Activated T-helper 2 cell treated with anti-CD3 and anti-CD28 coated beads, Interferon-gamma antibody, Interleukin-2, Interleukin-4, amounts not matched to agents 10 μg/mL and 5 μg/mL and 100 μg/mL, durations not matched to agents 14 hours and 24 hours and 36 hours (primary cell): Measurements from ENCODE around the gene ESR2. TPM values are rescaled to one million over a fixed set of nuclear protein-coding genes. Genes with fewer than 3 reads are reported as not detected.
"Not testable (repeated sequence)": the region's sequence is repeated elsewhere in the genome, so short reads cannot be mapped to it uniquely, and the experiment has no call there.

Experiments
- DNase-seq: peaks from one replicate; pipeline ENCODE4 v3.0.0; 2021; ENCODE audit warnings: low spot score
- H3K27ac Mint-ChIP-seq: one replicate; pipeline ENCODE4 v1.8.0; 2021; ENCODE audit warnings: mixed read lengths
- H3K27me3 Mint-ChIP-seq: one replicate; pipeline ENCODE4 v1.8.0; 2021; ENCODE audit warnings: low read depth, mixed read lengths
- H3K36me3 Mint-ChIP-seq: one replicate; pipeline ENCODE4 v1.8.0; 2021; ENCODE audit warnings: low read depth, mixed read lengths
- H3K4me1 Mint-ChIP-seq: one replicate; pipeline ENCODE4 v1.8.0; 2021; ENCODE audit warnings: low read depth, mixed read lengths
- H3K4me3 Mint-ChIP-seq: one replicate; pipeline ENCODE4 v1.8.0; 2021; ENCODE audit warnings: low read depth, mild to moderate bottlenecking, moderate library complexity, mixed read lengths
- H3K9me3 Mint-ChIP-seq: one replicate; pipeline ENCODE4 v1.8.0; 2021; ENCODE audit warnings: mixed read lengths
- intact Hi-C: fragments of 100-400 bp; cut with micrococcal nuclease; formaldehyde crosslinking; loops from one replicate; pipeline ENCODE4 v1.15.1; 2023
- total RNA-seq: library from RNA; stranded (reverse); gene quantifications from 2 replicates; pipeline ENCODE4 v1.2.3, GENCODE V29; 2022

The ESR2 gene
- total RNA-seq = 0.09 TPM in 1 of 2 replicates, not detected in the other

DNA sequence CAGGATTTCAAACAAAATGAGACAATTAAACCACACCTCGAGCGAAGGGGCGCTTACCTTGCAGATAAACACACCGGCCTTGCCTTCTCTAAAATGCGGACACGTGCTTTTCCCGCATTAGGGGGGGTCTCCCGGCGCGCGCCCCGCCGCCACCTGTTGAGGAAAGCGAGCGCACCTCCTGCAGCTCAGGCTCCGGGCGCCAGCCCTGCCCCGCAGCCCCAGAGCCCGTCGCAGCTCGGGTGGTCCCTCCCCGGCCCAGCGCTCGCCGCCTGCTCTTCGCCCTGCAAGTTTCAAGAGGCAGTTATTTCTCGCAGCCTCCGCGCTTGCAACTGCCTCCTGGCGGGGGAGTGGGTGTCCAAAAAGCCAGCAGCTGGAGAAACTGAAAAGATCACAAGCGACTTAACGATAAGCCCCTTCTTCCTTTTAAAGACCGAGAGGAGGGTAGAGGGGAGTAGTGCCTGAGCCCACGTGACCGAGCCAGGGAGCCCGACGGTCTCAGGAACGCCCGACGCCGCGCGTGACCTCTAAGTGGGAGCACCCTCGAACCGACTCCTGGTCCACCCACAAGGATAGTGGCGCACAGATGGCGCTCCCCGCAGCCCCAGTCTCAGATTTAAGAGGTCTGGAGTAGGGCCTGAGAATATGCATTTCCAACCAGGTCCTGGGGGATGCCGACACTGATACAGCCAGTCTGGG lies at the start of gene ESR2:
Gene ESR2, minus strand, starts transcription at position 396 of the 696 bp plus-strand sequence. CDS start 11,386 bp downstream, outside the sequence.
- peaks cover 41% of the 10 kb centered on the region for H3K27me3 Mint-ChIP-seq
- no peaks in the 10 kb centered on the region for H3K36me3 Mint-ChIP-seq
- H3K4me3 Mint-ChIP-seq = peak within 1 kb of the TSS; percentile 63
- no peak for DNase-seq
- intact Hi-C loops = loop anchor here (2.0 to 5.0 kb wide), 5 partner anchors 13 to 495 kb away; no protein-coding TSS in a partner anchor
- H3K27ac Mint-ChIP-seq = no peak within 1 kb of the TSS
- H3K4me1 Mint-ChIP-seq = peaks cover 28% of the 10 kb centered on the region
- no peaks in the 10 kb centered on the region for H3K9me3 Mint-ChIP-seq

DNA sequence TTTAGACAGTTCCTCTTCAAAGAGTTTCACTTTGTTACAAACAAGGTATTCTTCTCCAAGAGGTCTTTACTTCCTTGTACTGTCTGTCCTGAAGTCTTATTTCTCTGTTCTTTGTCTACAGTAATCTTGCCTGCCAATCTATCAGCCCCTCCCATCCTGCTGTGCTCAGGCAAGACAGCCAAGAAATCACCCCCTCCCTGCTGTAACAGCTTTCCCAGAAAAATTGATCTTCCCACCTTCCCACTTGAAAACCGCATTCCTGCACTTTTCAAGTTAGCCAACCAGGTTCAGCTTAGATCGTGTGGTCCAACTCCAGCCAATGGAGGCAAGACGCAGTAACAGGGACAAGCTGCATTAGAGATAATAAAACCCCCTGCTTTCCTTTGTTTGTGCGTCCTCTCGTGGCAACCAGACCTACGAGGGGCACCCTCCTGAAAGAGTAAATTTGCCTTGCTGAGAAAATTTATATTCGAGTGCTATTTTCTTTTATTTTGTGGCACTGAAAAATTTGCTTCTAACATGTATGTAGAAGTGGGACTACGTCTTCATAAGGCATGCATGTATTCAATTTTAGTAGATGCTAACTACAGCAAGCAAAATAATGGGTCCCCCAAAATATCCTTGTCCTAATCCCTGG lies 46.5 kb upstream of the ESR2 start:
- no peak for DNase-seq
- intact Hi-C loops = no loop called here
- no peak overlapping the region for H3K27ac Mint-ChIP-seq
- peaks cover 25% of the 10 kb centered on the region for H3K4me1 Mint-ChIP-seq
- H3K9me3 Mint-ChIP-seq = peaks cover 12% of the 10 kb centered on the region
- no peak overlapping the region for H3K4me3 Mint-ChIP-seq
- H3K36me3 Mint-ChIP-seq = peaks cover 14% of the 10 kb centered on the region
- no peaks in the 10 kb centered on the region for H3K27me3 Mint-ChIP-seq

DNA sequence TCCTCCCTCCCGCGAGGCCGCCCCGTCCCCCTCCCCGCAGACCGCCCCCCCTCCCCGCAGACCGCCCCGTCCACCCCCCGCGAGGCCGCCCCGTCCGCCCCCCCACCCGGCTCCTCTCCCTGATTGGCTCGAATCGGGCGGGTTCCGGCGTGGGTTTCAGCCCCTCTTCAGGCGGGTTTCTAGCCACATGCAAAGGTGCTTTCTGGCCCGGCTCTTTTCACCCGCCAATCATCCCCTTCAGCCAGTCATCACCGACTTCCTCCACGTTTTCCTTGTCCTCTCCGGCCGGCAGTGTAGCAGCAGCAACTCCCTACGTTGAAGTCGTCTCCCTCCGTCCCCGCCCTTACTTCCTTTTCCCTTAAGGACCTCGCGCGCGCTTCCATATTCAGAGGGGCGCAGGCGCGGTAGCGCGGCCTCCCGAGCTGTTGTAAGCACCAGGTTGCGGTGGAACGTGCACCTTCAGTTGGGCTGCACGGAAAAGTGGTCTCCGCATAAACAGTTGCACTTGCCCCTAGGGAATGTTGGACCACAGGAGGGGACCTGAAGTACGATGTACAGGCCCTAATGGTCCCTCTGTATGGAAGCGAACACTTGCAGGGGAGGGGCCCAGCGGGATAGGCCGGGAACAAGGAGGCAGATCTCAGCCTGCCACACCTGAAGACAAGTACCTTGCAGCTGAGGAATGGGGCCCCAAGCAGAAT lies 44.6 kb upstream of the ESR2 start:
- Mint-ChIP-seq H3K4me1 (peaks cover 23% of the 10 kb centered on the region), H3K27me3 (no peaks in the 10 kb centered on the region), H3K36me3 (peaks cover 14% of the 10 kb centered on the region), H3K27ac (peak overlapping the region; percentile 80), H3K9me3 (peaks cover 12% of the 10 kb centered on the region), H3K4me3 (peak overlapping the region; percentile 91)
- intact Hi-C loops = loop anchor here (1.0 to 5.0 kb wide), 4 partner anchors 50 to 165 kb away; partner anchors contain the start of genes AKAP5, MTHFD1 and ZBTB25
- DNase-seq = peak; percentile 89

DNA sequence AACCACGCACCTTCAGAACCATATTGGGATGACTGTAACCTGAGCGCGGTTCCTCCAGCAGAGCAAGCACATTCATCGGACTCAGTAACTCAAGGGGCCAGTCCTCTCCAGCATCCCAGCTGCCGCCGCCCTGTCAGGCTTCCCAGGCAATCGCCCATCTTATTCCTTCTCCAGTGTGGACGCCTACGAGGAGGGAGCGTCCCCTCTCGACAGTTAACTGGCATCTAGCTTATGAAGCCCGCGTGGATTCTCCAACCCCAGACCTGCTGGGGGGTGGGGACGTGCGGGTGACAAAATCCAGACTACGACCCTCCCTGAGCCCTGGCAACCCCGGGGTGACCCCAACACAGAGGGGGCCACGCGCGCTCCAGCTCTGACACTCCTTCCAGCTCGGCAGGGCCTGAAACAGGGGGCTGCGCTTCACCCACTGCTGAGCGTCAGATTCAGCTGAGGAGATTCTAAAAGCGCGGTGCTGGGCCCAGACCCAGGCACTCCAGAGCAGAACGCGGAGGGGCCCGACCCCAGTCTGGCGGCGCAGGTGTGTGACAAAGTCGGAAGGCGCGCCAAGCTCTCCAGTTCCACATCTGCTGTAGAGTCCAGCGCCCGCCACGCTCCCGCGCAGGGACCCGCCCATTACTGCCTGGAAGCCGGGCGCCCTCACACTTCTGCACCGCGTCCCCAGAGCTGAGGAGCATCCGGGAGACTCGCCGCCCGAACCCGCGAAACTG lies 43.9 kb upstream of the ESR2 start:
- Mint-ChIP-seq H3K27me3 (no peaks in the 10 kb centered on the region), H3K27ac (peak overlapping the region; percentile 80), H3K4me1 (peaks cover 21% of the 10 kb centered on the region), H3K36me3 (peaks cover 14% of the 10 kb centered on the region), H3K4me3 (peak overlapping the region; percentile 91), H3K9me3 (peaks cover 12% of the 10 kb centered on the region)
- no peak for DNase-seq
- intact Hi-C loops = loop anchor here (1.0 to 5.0 kb wide), 4 partner anchors 50 to 165 kb away; partner anchors contain the start of genes AKAP5, MTHFD1 and ZBTB25

DNA sequence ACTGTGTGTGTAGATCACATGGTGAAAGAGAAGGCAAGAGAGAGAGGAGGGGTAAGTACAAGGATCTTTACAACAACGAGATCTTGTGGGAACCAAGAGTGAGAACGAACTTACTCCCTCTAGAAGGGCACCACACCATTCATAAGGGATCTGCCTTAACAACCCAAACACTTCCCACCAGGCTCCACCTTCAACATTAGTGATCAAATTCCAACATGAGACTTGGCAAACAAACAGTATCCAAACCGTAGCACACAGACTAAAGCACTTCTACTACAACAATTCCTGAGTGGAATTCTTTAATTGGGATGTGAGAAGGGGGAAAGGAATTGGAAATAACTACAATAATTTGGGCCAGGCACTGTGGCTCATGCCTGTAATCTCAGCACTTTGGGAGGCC lies 35.0 kb upstream of the ESR2 start:
- no peak overlapping the region for H3K27ac Mint-ChIP-seq
- intact Hi-C loops = no loop called here
- DNase-seq = no peak
- no peaks in the 10 kb centered on the region for H3K9me3 Mint-ChIP-seq
- no peaks in the 10 kb centered on the region for H3K36me3 Mint-ChIP-seq
- peaks cover 2% of the 10 kb centered on the region for H3K4me1 Mint-ChIP-seq
- no peak overlapping the region for H3K4me3 Mint-ChIP-seq
- peaks cover 12% of the 10 kb centered on the region for H3K27me3 Mint-ChIP-seq

DNA sequence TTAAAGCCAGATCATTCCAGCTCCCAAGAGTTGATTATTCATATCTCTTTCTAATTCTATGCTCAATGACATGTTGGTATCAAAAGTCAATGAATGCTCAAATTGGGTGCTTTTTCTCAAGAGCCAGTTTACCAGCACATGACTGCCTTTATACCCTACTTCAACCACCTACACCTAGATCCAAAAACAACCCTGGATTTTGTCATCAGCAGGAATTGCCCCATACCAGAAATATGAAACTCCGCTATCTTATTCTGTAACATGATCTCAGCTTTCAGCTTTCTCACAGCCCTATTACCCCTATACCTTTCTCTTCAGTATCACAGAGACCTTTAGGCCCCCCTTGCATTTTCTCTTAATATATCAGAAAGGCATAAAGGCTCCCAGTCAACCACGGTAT lies 32.3 kb upstream of the ESR2 start:
- no peak overlapping the region for H3K4me3 Mint-ChIP-seq
- peaks cover 2% of the 10 kb centered on the region for H3K4me1 Mint-ChIP-seq
- no peaks in the 10 kb centered on the region for H3K9me3 Mint-ChIP-seq
- peaks cover 21% of the 10 kb centered on the region for H3K27me3 Mint-ChIP-seq
- no peaks in the 10 kb centered on the region for H3K36me3 Mint-ChIP-seq
- no peak for DNase-seq
- intact Hi-C loops = no loop called here
- H3K27ac Mint-ChIP-seq = no peak overlapping the region

DNA sequence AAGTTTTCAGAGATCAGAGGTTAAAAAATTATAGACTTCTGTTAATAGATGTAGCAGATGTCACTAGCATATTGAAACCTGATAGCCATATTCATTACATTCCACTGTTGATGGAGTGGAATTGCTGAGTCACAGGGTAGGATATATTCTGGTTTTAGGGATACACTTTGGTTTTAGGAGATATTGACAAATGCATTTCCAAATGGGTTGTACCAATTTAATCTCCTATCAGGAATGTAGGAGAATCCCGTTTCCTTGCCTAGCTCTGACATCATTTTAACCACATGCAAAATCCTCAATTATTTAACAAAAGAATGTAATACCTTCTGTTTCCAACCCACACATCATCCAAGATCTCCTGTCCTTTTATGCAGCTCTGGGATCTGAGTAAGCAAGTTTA lies 30.7 kb upstream of the ESR2 start:
- intact Hi-C loops = no loop called here
- DNase-seq = no peak
- peaks cover 2% of the 10 kb centered on the region for H3K4me1 Mint-ChIP-seq
- peaks cover 27% of the 10 kb centered on the region for H3K27me3 Mint-ChIP-seq
- H3K27ac Mint-ChIP-seq = no peak overlapping the region
- H3K4me3 Mint-ChIP-seq = no peak overlapping the region
- H3K9me3 Mint-ChIP-seq = no peaks in the 10 kb centered on the region
- H3K36me3 Mint-ChIP-seq = no peaks in the 10 kb centered on the region

DNA sequence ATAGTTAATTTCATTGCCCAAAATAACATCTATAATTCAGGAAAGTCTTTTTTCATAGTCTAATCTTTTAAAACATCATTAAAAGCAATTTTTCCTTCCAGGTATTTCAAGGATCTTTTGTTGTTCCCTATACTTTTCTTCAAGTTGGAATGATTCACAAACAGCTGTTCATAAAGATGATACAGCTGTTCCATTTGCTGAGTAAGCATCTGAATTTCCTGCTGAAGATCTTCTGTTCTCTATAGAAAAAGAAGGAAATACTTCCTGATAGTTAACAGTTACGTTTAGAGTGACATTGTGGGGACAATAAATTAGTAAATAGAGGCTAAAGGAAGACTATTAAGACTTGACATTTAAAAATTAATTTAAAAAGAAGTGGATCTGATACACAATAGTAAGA lies 30.3 kb upstream of the ESR2 start:
- intact Hi-C loops = no loop called here
- Mint-ChIP-seq H3K4me3 (no peak overlapping the region), H3K9me3 (no peaks in the 10 kb centered on the region), H3K27ac (no peak overlapping the region), H3K27me3 (peaks cover 27% of the 10 kb centered on the region), H3K4me1 (peaks cover 2% of the 10 kb centered on the region), H3K36me3 (no peaks in the 10 kb centered on the region)
- DNase-seq = no peak

DNA sequence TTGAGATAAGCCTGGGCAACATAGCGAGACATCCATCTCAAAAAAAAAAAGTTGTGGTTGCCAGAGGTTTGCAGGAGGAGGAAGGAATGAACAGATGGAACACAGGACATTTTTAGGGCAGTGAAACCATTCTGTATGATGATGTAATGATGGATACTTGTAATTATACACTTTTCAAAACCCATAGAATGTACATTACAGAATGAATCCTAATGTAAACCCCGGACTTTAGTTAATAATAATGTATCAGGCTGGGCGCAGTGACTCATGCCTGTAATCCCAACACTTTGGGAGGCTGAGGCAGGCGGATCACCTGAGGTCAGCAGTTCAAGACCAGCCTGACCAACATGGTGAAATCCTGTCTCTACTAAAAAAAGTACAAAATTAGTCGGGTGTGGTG lies 26.2 kb upstream of the ESR2 start:
- H3K27me3 Mint-ChIP-seq = peaks cover 23% of the 10 kb centered on the region
- H3K4me3 Mint-ChIP-seq, DNase-seq, H3K27ac Mint-ChIP-seq, H3K4me1 Mint-ChIP-seq, intact Hi-C loops, H3K9me3 Mint-ChIP-seq, H3K36me3 Mint-ChIP-seq: not testable (repeated sequence)

DNA sequence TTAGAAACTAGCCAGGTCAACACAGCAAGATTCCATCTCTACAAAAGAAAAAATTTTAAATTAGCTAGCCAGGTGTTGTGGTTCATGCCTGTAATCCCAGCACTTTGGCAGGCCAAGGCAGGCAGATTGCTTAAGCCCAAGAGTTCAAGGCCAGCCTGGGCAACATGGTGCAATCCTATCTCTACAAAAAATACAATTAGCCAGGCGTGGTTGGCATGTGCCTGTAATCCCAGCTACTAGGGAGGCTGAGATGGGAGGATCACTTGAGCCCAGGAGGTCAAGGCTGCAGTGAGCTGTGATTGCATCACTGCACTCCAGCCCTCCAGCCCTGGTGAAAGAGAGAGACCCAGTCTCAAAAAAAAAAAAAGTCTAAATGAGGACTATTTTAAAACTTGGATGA lies 24.5 kb upstream of the ESR2 start:
- H3K27ac Mint-ChIP-seq, H3K9me3 Mint-ChIP-seq, intact Hi-C loops, H3K4me1 Mint-ChIP-seq, H3K4me3 Mint-ChIP-seq, DNase-seq, H3K36me3 Mint-ChIP-seq: not testable (repeated sequence)
- peaks cover 14% of the 10 kb centered on the region for H3K27me3 Mint-ChIP-seq

DNA sequence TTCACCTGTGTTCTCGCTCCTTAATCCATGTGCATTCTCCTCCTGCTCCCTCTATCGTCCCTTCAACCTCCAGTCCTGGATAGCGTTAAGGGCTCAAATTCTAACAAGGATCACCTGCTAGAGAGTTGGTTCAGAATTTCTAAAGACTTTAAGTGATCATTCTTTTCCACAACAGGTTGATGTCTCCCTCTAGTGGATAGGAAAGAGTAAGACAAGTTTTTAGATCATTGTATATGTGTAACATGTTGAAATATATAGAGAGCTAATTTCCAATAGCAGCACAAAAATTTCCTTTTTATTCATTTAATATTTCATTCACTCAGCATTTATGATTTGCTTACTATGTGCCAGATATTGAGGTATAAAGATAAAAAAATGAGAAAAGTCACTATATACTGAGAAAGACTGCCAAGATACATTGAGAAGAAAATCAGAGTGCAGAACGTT lies 9.3 kb upstream of the ESR2 start:
- H3K4me3 Mint-ChIP-seq = no peak overlapping the region
- H3K4me1 Mint-ChIP-seq = peaks cover 8% of the 10 kb centered on the region
- no peaks in the 10 kb centered on the region for H3K36me3 Mint-ChIP-seq
- H3K27ac Mint-ChIP-seq = no peak overlapping the region
- H3K9me3 Mint-ChIP-seq = no peaks in the 10 kb centered on the region
- DNase-seq = no peak
- intact Hi-C loops = loop anchor here (1.0 to 2.0 kb wide), 2 partner anchors 293 to 505 kb away; no protein-coding TSS in a partner anchor
- peaks cover 12% of the 10 kb centered on the region for H3K27me3 Mint-ChIP-seq

DNA sequence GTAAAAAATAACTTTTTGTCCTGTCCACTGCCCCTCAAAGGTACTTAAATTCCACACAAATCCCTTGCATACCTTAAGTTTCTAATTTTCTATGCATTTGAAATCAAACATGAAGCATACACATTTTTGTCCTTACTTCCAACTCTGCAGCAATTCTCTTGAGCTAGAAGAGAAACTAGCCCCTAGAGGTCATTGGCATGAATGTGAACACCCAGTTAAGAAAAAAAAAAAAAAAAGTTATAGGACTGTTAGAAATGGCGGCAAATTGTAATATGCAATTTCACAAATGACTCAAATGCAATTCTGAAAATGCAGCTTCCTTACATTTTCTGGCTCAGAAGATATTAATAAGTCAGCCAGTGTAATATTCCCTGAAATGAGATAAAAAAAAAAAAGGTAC lies 4.6 kb upstream of the ESR2 start:
- no peaks in the 10 kb centered on the region for H3K9me3 Mint-ChIP-seq
- no peak overlapping the region for H3K4me3 Mint-ChIP-seq
- intact Hi-C loops = loop anchor here (5.0 kb wide), 1 partner anchor 446 kb away; the partner anchor contains the start of gene SYNE2

More for the DNA sequence above, 4.6 kb upstream of the ESR2 start:
- Mint-ChIP-seq H3K36me3 (no peaks in the 10 kb centered on the region), H3K27me3 (peaks cover 32% of the 10 kb centered on the region), H3K27ac (no peak overlapping the region), H3K4me1 (peaks cover 31% of the 10 kb centered on the region)
- no peak for DNase-seq
